OCI-LY3 (cell line): ENCODE measurements around the gene RGR.

Experiments used
- H2AFZ ChIP-seq: fragments of 200-600, 300-600 bp; shearing (Covaris generic); 2 replicates; pipeline ENCODE4 v1.6.0; 2014; ENCODE audit warnings: antibody characterized with exemption, low read depth, low read length
- H3K27ac ChIP-seq: fragments of 200-600, 300-600 bp; sonication (generic); 2 replicates; pipeline ENCODE4 v1.5.1; 2014; ENCODE audit warnings: mild to moderate bottlenecking, low read length, moderate library complexity, mixed read lengths
- H3K27me3 ChIP-seq: fragments of 200-600, 300-600 bp; sonication (generic); 2 replicates; pipeline ENCODE4 v1.6.1; 2014; ENCODE audit warnings: low read depth, low read length, mixed read lengths
- H3K36me3 ChIP-seq: fragments of 200-600, 300-600 bp; sonication (generic); replicated peaks from 2 replicates; pipeline ENCODE3; 2014; ENCODE audit warnings: low read depth, low read length, mixed read lengths
- H3K4me1 ChIP-seq: fragments of 300-600, 200-600 bp; sonication (generic); 2 replicates; pipeline ENCODE4 v1.6.1; 2014; ENCODE audit warnings: low read length, mixed read lengths
- H3K4me2 ChIP-seq: fragments of 200-600, 300-600 bp; sonication (generic); 2 replicates; pipeline ENCODE4 v1.6.1; 2014; ENCODE audit warnings: low read length, mixed read lengths
- H3K4me3 ChIP-seq: fragments of 300-600, 200-600 bp; sonication (generic); 2 replicates; pipeline ENCODE4 v1.5.1; 2014; ENCODE audit warnings: antibody characterized with exemption, mild to moderate bottlenecking, low read length, moderate library complexity
- H3K79me2 ChIP-seq: fragments of 300-600, 200-600 bp; shearing (Covaris generic); 2 replicates; pipeline ENCODE4 v1.6.1; 2014; ENCODE audit warnings: mild to moderate bottlenecking, low read length, mixed read lengths
- H3K9ac ChIP-seq: fragments of 300-600, 200-600 bp; shearing (Covaris generic); 2 replicates; pipeline ENCODE4 v1.6.0; 2014; ENCODE audit warnings: mild to moderate bottlenecking, low read length, moderate library complexity
- H3K9me3 ChIP-seq: fragments of 200-600, 300-600 bp; shearing (Covaris generic); 2 replicates; pipeline ENCODE4 v1.6.1; 2014; ENCODE audit warnings: low read length, mixed read lengths; ENCODE audit not compliant: insufficient read depth
- H4K20me1 ChIP-seq: fragments of 200-600, 300-600 bp; sonication (generic); 2 replicates; pipeline ENCODE4 v1.6.1; 2016; ENCODE audit warnings: low read length, mixed read lengths; ENCODE audit not compliant: insufficient read depth
- EZH2phosphoT487 ChIP-seq: fragments of 200-600 bp; shearing (Covaris generic); IDR thresholded peaks from 2 replicates; pipeline ENCODE4 v1.6.1; 2018; ENCODE audit warnings: antibody characterized with exemption, mixed run types, low read depth
- TF ChIP-seq, protein P1 (sequence below): fragments of 200-600, 300-600 bp; sonication (generic); IDR thresholded peaks from 2 replicates; pipeline ENCODE4 v1.5.1; 2014; ENCODE audit warnings: antibody characterized with exemption, low read length, low read depth

The RGR gene

GRCh38 chr10:84198206-84198915, 46.5 kb upstream of the RGR start:
- Histone ChIP-seq H3K27ac (no peak overlapping the region), H3K9ac (no peak overlapping the region), H3K27me3 (no peaks in the 10 kb centered on the region), H3K36me3 (no peaks in the 10 kb centered on the region), H3K4me2 (no peak overlapping the region), H3K9me3 (no peaks in the 10 kb centered on the region), H3K79me2 (no peaks in the 10 kb centered on the region), H3K4me3 (no peak overlapping the region), H4K20me1 (no peaks in the 10 kb centered on the region), H2AFZ (no peak overlapping the region), H3K4me1 (peaks cover 18% of the 10 kb centered on the region)
- TF ChIP-seq, protein P1, sequence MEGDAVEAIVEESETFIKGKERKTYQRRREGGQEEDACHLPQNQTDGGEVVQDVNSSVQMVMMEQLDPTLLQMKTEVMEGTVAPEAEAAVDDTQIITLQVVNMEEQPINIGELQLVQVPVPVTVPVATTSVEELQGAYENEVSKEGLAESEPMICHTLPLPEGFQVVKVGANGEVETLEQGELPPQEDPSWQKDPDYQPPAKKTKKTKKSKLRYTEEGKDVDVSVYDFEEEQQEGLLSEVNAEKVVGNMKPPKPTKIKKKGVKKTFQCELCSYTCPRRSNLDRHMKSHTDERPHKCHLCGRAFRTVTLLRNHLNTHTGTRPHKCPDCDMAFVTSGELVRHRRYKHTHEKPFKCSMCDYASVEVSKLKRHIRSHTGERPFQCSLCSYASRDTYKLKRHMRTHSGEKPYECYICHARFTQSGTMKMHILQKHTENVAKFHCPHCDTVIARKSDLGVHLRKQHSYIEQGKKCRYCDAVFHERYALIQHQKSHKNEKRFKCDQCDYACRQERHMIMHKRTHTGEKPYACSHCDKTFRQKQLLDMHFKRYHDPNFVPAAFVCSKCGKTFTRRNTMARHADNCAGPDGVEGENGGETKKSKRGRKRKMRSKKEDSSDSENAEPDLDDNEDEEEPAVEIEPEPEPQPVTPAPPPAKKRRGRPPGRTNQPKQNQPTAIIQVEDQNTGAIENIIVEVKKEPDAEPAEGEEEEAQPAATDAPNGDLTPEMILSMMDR = no peak
- TF ChIP-seq EZH2phosphoT487 = no peak

DNA sequence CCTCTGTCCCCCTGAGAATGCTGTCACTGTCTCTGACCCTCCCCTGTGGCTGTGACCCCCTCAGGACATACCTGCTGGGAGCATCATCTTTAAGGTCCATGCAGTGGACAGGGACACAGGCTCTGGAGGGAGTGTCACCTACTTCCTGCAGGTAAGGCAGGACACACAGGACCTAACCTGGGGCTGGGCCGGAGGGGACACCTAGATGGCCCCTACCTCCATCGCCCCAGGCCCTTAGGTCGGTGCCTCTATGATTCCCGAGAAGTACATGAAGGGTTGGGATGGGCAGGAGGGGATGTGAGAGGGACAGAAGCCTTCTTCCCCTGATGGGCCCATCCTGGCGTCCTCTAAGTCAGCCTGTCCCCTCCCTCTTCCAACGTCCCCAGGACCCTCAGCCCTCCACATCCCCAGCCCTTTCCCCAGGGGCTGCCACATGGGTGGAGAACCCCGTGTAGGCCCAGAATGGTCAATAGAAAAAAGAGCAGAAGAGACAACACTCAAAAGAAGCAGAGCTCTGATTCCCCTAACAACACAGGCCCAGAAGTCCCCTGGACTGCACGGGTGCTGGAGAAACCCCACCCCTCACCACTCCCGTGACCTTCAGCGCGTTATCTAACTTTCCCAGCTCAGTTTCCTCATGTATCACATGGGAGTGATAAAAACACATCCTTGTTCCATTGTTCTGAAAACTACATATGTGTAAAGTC, 44.2 kb upstream of the RGR start:
- TF ChIP-seq, protein P1 = no peak
- TF ChIP-seq EZH2phosphoT487 = no peak

GRCh38 chr10:84201244-84201606, 43.6 kb upstream of the RGR start:
- Histone ChIP-seq H3K9ac (peak overlapping the region; percentile 48), H3K27me3 (no peaks in the 10 kb centered on the region), H3K36me3 (no peaks in the 10 kb centered on the region), H4K20me1 (no peaks in the 10 kb centered on the region), H3K4me1 (peaks cover 14% of the 10 kb centered on the region), H3K4me2 (peak overlapping the region; percentile 66), H2AFZ (peak overlapping the region; percentile 98), H3K79me2 (no peaks in the 10 kb centered on the region), H3K4me3 (peak overlapping the region; percentile 56), H3K27ac (no peak overlapping the region), H3K9me3 (no peaks in the 10 kb centered on the region)
- TF ChIP-seq, protein P1 = peak; percentile 50
- TF ChIP-seq EZH2phosphoT487 = no peak

More for the DNA sequence above, 44.2 kb upstream of the RGR start:
- H3K27me3 ChIP-seq = no peaks in the 10 kb centered on the region
- peak overlapping the region; percentile 66 for H3K4me2 ChIP-seq
- peak overlapping the region; percentile 56 for H3K4me3 ChIP-seq
- no peaks in the 10 kb centered on the region for H3K79me2 ChIP-seq
- no peaks in the 10 kb centered on the region for H4K20me1 ChIP-seq
- H3K9ac ChIP-seq = peak overlapping the region; percentile 48
- H3K4me1 ChIP-seq = peaks cover 18% of the 10 kb centered on the region
- H3K9me3 ChIP-seq = no peaks in the 10 kb centered on the region
- H2AFZ ChIP-seq = peak overlapping the region; percentile 98
- no peaks in the 10 kb centered on the region for H3K36me3 ChIP-seq
- no peak overlapping the region for H3K27ac ChIP-seq

DNA sequence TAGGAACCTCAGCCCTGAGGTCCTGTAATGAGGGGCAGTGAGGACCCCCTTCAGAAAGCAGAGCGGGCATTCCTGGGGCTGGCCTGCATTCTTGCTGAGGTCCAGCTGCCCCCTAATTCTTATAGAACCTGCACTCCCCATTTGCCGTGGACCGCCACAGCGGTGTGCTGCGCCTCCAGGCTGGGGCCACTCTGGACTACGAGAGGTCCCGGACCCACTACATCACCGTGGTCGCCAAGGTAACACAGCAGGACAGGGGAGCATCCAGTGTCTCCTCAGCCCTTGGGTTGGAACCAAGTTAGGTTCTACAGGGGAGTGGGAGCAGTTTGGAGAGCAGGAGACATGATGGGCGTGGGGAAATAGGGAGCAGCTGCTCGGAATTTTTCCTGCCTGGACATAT, 43.2 kb upstream of the RGR start:
- peak overlapping the region; percentile 98; the same call in 1 of the 2 replicates for H2AFZ ChIP-seq
- H3K36me3 ChIP-seq = no peaks in the 10 kb centered on the region
- peak overlapping the region; percentile 66 for H3K4me2 ChIP-seq
- no peaks in the 10 kb centered on the region for H3K9me3 ChIP-seq
- peak overlapping the region; percentile 48; the same call in 1 of the 2 replicates for H3K9ac ChIP-seq
- no peaks in the 10 kb centered on the region for H3K79me2 ChIP-seq
- peaks cover 14% of the 10 kb centered on the region for H3K4me1 ChIP-seq
- H3K27me3 ChIP-seq = 0 out of 2 replicates have a peak, but pooled peaks cover under 1% of the 10 kb centered on the region
- no peak overlapping the region for H3K27ac ChIP-seq
- no peaks in the 10 kb centered on the region for H4K20me1 ChIP-seq
- no peak overlapping the region for H3K4me3 ChIP-seq
- no peak for TF ChIP-seq EZH2phosphoT487
- TF ChIP-seq, protein P1 = no peak
